Superior temporal gyrus (tissue), 1 donor: ENCODE results near the gene COX11.

Source experiments
- DNase-seq: peaks from one replicate; pipeline ENCODE4 v3.0.0-alpha.2; 2016; ENCODE audit errors: extremely low spot score

Gene COX11, protein sequence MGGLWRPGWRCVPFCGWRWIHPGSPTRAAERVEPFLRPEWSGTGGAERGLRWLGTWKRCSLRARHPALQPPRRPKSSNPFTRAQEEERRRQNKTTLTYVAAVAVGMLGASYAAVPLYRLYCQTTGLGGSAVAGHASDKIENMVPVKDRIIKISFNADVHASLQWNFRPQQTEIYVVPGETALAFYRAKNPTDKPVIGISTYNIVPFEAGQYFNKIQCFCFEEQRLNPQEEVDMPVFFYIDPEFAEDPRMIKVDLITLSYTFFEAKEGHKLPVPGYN

DNA sequence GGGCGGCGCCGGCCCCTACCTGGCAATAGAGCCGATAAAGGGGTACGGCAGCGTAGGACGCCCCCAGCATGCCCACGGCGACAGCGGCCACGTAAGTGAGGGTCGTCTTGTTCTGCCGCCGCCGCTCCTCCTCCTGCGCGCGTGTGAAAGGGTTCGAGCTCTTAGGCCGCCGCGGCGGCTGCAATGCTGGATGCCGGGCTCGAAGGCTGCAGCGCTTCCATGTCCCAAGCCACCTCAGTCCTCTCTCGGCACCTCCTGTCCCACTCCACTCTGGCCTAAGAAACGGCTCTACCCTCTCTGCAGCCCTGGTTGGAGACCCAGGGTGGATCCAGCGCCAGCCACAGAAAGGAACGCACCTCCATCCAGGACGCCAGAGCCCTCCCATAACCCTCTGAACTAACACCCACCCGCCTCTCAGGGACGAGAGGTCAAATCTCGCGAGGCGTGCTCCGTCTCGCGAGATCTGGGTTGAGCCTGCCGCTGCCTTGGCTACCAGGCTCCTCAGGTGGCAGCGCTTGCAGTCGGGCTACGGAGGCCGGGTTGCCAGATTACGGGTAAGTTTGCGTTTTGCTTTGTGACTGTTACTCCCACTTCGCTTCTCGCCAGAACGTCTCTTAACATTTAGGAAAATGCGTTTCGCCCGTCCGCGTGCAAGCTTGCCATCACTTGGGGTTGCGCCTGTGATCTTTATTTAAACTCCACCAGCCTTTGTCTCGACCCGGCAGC is at the start of gene COX11, which contains the start of gene STXBP4:
Gene COX11 (minus strand): TSS at position 393 of the 726 bp plus-strand sequence. CDS start 8 bp downstream, at position 385.
Gene STXBP4 (plus strand): TSS at position 504 of the 726 bp plus-strand sequence. CDS start 17,455 bp downstream, outside the sequence.
- DNase-seq: peak; percentile 98

DNA sequence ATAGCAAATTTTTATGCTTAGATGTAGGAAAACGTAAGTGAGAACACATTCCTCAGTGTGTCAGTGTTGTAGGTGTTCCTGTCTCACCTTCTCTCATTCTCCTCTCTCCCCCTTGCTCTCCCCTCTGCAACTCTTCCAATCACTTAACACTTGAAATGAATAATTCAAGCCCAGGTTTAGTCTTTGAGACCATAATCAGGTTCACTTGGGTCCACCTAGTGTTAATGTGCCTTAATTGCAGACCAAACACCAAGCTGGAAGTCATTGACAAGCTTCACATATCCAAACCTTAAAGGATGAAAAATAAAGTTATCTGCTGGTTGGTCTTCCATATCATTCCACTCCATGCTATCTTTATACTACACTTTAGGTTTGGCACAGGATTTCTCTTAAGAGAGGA is 37.1 kb upstream of the COX11 start:
- no peak for DNase-seq

DNA sequence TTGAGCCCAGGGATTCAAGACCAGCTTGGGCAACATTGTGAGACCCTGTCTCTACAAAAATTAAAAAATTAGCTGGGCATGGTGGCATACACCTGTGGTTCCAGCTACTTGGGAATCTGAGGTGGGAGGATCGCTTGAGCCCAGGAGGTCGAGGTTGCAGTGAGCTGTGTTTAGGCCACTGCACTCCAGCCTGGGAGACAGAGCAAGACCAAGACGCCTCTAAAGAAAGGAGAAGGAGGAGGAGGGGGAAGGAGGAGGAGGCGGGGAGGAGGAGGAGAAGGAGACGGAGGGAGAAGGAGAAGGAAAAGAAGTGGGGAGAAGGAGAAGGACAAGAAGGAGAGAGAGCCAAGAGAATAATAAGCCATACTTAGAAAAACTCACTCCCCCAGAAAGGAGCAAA is 36.0 kb upstream of the COX11 start:
- DNase-seq: no peak

DNA sequence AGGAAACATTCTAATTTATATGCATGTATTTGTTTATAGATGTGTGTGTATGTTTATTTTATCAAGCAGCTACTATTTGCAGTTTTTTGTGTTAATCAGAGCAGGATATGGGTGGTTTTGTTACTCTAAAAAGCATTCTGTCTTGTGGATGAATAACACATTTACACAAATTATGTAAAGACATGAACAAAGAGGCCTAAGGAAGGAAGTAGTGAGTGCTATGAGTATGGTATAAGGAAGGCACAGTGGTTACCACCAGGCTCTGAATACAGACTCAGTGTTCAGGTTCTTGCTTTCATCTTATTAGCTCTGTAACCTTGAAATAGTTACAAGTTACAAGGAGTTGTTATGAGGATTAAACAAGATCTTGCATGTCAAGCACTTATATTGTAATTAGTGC is 34.0 kb upstream of the COX11 start:
- no peak for DNase-seq

DNA sequence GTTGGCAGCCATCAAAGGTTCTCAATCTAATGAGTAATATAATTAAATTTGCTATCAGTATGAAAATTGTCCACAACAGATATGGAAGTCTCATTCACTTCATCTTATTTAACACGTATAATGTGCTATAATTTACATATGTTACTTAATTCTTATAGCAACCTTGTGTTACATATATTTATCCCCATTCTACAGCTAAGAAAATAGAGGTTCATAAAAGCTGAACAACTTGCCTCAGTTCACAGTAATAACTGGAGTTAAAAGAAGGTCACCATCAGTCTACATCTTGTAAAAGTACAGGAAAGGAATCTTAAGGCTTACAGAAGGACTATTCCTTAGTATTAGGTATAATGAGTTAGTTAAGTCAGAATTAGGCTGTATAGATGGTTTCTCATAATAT is 28.0 kb upstream of the COX11 start:
- DNase-seq: no peak

DNA sequence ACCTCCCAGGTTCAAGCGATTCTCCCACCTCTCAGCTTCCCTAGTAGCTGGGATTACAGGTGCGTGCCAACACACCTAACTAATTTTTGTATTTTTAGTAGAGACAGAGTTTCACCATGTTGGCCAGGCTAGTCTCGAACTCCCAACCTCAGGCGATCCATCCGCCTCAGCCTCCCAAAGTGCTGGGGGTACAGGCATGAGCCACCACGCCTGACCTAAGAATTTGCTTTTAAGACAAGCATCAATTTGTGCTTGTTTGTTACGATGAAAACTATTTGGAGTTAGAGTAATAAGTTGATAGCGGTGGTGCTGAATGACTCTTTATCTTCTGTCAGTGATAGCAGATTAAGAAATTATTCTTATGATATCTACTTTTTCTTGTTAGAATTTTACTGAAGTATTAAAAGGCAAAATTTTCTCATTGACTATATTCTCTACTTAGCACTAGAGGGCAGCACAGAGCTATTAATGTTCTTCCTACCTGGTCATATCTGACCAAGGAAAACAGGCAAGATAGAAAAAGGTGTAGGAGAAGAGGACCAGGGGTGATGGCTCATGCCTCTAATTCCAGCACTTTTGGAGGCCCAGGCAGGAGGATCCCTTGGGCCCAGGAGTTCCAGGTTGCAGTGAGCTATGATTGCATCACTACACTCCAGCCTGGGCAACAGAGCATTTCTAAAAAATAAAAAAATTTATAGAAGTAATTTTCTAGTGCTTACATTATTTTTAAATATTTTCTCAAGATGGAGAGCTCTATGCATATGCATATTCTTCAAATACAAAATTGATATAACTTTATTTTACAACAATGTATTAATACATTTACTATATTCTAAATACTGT is 24.6 kb upstream of the COX11 start:
- DNase-seq: peak; percentile 81

DNA sequence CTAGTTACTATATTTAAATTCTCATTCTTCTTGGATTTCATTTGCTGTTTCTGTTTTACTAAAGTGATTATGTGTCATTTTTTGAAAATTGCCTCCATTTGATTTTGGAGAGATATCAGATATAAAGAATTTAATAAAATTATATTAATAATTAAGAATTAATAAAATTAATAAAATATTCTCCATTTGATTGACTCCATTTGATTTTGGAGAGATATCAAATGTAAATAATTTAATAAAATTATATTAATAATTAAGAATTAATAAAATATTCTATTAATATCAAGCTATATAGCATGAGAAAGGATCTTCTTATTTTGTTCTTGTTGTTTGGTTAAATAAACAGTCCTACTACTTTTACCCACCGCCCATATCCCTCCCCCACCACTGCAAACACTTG is 23.1 kb upstream of the COX11 start:
- DNase-seq: no peak

DNA sequence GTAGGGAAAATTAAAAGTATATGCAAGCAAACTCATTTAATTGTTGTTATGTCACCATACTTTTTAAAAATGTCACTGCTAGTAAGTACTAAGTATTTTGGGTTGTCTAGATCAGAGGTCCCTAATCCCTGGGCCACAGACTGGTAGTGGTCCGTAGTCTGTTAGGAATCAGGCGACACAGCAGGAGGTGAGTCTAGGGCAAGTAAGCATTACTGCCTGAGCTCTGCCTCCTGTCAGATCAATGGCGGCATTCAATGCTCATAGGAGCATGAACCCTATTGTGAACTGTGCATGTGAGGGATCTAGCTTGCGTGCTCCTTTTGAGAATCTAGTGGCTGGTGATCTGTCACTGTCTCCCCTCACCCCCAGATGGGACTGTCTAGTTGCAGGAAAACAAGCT is 21.7 kb upstream of the COX11 start:
- no peak for DNase-seq

DNA sequence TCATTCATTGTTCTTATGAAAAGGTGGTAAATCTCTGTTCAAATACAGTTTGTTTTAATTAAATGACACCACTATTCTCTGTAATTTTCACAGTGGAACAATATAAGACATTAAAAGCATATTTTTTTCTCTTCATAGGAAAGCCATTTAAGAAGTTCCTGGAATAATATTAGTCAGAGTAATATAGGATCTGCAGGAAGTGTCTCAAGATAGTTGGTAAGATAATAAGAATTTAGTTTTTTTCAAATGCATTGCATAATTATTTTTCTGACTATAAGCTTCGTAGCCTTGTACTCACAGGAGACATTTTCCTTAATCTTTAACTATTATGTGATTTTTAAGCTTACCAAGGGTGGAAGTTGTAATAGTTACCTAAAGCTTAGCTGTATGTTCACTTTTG is 17.0 kb upstream of the COX11 start:
- DNase-seq: no peak

DNA sequence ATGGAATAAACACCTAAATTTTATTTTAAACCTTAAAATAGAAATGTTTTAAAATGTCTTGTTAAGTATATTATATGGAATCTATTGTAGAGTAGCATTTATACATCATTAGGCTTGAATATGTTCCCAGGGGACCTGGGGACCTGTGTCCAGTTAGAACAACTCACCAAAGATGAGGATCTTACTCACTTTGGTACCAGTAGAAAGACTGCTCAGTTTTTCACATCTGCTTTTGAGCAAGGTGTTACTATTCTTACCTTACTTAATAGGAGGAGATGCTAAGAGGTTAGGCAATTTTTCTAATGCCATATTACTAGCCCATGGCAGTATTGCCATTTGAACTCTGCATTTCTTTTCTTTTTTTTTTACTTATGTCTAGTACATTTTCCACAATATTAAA is 14.8 kb upstream of the COX11 start:
- no peak for DNase-seq

DNA sequence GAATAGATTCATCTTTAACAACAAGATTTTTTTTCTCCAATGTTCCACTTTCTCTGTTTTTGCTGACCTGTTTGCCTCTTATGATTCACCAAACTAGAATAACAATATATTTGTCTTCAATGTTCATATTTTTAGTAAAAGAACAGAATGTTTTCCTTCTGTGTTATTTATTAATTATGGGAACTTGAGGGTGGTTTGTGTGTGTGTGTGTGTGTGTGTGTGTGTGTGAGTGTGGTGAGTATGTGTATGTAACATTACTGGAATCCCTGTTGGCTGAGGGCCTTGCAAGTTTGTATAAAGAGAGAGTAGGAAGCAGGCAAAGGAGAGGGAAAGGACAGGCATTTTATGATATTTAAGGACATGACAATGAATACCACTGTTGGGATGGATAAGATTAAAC is 13.9 kb upstream of the COX11 start:
- DNase-seq: no peak

DNA sequence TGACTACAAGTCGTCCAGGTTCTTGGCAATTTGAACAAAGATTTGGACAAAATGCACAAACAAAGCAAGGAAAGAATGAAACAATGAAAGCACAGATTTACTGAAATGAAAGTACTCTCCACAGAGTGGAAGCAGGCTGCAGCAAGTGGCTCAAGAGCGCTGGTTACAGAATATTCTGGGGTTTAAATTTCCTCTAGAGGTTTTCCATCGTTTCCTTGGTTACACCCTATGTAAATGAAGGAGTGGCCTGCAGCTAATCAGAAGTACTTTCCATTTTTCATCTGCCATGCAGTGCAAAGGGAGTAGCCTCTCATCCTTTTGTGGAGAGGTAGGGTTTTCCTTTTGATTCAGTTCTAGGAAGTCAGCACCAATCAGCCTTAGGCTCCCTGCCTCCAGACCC is 11.9 kb upstream of the COX11 start:
- DNase-seq: no peak

DNA sequence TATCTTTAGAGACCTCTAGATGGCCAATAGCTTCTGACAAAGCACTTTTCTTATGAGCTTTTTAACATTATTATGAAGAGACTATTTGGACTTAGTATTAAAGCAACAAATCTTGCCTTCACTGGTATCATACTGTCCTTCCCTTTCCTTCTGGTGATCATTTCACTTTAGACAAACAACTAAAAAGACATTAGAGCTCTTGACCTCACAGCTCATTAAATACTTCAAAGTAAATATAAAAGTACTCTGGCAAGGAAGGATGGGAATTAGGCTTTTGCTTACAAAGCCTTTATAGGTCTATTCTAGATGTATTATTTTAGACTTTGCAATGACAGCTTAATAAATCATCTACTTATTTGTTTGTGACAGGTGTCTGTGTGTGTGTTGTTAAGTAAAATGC is 11.2 kb upstream of the COX11 start:
- no peak for DNase-seq

DNA sequence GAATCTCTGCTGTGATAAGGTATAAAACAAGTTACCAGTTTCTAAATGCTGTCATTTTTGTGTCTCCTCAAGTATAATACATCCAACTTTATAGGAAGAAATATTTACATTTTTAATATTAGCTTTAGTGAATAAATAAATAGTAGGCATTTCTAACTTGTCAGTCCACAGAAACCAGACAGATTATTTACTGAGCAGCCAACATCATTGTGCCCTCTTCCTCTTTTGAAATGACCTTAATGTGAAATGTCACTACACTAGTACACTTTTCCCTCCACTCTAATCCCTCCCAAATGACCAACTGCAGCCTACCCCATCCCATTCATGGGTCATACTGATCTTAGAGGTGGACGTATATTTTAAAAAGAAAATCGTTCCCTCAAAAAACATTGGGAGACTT is 9.3 kb upstream of the COX11 start:
- DNase-seq: no peak

DNA sequence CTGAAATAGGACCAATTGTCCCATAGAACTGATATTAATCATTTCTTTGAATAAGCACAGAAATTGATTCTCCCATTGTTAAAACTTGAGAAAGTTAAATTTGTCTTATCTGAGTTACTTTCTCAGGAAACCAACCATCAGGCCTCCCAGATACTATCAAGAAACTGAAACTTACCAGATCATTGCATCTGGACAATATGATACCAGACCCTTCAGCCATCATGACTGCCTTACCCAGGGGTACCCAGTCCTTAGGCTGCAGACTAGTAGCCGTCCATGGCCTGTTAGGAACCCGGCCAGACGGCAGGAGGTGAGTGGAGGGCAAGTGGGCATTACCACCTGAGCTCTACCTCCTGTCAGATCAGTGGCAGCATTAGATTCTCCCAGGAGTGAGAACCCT is 7.9 kb upstream of the COX11 start:
- no peak for DNase-seq

DNA sequence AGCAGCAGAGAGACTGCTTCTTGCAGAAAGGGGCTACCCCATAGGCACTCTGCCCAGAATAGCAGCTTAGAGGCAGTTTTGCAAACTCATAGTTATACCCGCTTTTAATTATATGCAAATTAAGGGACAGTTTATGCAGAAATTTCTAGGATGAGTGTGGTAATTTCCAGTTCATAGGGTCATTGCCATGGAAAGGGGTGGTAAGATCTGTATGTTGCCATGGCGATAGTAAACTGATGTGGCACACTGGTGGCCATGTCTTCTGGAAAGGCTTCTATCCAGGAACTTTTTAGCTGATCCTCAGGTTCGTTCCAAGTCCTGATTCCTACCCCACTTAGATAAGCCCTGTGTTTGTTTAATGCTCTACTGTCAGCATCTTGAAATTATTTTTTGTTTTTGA is 6.3 kb upstream of the COX11 start:
- no peak for DNase-seq

DNA sequence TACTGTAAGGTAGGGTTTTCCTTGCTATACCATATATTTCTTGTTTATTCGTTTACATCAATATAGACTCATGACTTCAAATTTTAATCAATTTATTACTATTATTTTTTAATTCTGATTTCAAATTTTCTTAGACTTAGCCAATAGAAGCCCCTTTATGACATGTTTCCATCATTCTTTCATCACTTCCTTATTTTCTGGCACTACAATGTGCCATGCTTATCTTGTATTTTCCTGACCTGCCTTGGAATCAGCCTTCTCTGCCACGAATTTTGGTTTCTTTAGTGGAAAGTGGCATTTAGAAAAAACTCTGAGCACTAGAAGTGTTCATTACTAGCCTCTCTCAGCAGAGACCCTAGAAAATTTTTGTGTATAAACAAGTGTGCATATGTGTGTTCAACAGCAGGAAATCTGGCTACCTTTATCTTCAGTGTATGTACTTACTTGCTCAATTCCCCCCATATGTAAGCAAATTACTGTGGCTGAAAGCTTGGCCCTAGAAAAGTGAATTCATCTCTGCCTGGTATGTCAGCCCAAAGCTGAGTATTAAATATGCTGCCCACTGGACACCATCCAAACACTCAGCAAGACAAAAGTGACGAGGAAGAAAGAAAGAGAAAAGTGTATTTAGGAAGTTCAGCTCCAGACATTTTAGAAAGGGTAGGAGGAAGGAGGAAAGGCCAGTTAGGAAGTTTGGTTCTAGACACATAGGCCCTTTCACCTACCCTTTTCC is 4.1 kb upstream of the COX11 start:
- DNase-seq: no peak

DNA sequence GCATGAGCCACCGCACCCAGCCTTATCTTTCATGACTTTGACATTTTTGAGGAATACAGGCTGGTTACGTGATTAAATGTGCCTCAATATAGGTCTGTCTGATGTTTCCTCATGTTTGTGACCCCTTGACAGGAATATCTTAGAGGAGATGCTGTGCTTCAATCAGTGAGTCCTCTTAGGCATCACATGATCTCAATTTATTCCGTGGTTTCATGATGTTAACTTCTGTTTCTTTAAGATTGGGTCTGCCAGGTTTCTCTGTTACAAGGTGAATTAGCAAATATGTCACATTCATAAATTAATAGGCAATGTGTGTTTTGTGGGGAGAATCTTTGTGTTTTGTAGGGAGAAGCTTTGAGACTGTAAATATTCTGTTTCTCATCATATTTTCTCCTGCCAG is 3.4 kb upstream of the COX11 start:
- DNase-seq: no peak

DNA sequence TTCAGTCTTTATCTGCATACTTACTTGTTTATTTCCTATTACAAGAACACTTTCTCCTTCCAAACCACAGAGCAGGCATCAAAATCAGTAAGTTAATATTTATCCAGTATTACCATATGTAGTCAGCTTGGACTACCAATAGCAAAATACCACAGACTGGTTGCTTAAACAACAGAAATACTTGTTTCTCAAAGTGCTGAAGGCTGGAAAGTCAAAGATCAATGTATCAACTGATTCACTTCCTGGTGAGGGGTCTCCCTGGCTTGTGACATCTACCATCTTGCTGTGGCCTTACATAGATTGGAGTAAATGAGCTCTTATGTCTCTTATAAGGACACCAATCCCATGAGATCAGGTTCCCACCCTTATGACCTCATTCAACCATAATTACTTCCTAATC is 2.7 kb upstream of the COX11 start:
- no peak for DNase-seq

DNA sequence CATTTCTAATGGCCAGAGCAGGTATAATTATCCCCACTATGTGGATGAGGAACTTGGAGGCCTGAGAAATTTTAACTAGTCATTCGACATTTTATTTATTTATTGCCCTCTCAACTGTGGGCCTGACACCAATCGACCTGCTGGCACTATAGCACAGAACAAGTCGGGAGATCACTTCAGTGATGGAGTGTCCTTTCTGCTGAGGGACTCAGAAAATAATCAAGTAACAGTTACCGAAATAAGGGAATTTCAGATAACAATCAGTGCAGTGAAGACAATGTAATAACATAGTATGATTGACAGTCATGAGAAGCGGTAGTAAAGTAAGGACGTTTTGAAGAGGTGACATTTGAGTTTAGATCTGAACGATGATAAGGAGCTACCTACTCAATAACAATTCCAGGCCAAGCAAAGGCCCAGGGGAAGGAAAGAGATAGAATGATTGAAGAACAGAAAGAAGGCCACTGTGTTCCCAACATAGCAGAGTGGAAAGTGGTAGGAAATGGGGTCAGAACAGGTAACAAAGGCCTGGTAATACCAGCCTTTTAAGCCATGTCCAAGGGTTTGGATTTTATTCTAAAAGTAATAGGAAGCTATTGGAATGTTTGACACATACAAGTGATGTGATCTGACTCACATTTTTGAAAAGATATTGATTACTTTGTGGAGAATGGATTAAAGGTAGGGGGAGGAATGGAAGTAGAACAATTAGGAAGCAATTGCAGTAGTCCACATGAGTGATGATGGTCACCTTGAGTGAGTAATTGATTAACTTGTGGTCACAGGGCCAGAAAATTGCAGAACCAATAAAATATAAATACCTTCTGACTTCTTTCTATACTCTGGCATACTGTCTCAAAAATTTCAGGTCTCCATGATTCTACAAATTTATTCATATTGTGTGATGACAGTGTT is 1.5 kb upstream of the COX11 start:
- no peak for DNase-seq

DNA sequence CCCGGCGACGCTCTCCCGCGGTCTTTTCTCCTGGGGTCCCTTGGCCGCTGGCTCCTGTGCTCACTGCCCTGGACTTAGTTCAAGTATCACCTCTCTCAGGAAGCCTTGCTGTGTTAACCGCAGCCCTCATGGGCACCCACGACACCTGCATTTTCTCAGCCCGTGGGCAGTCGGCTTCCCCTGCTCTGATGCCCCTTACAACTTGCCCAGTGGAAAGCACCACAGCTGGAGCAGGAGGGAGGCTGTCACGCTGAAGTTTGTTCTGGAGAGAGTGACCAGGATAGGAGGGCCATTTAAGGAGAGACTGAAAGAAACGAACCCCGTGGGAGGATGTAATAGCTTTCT is 506 bp upstream of the COX11 start:
- no peak for DNase-seq
